ENCODE results near the gene VPS51. TPM values are rescaled to one million over a fixed set of nuclear protein-coding genes. Genes with fewer than 3 reads are reported as not detected.

The VPS51 gene
- polyA plus RNA-seq (2013, experiment 1 of 2) = 65.5 TPM
- polyA plus RNA-seq (2013, experiment 2 of 2) = 55.0 TPM

DNA sequence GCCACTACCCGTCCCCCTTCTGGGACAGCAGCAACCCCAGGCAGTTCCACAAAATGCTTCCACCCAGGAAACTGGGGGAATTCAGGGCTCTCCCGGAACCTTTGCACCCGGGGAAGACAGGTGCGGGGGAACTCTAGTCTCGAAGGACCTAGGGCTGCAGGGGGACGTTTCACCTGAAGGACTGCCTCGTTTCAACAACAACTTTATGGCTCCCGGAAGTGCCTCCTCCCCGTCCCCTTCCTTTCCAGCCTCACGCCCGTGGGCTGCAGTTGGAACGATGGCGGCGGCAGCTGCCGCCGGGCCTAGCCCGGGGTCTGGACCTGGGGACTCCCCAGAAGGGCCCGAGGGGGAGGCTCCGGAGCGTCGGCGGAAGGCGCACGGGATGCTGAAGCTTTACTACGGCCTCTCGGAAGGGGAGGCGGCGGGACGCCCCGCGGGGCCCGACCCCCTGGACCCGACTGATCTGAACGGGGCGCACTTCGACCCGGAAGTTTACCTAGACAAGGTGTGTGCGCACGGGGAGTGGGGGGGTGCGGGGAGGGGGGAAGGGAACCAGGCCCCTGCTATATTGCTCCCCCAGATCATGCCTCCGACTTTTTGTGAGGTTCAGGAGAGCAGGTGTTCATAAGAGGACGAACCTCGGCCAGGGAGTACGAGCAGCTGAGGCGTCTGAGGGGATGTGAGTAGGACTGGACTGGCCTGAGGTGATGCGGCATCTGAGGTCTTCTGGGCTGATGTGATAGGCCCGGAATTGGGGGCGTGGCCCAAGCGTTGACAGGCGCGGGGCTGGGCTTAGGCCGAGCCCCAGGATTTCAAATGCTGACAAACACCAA is at the start of gene VPS51:
TSS of gene VPS51 (plus strand) at position 241 of the 833 bp plus-strand sequence. CDS start at position 278, 37 bp downstream.
- H3K4me3 ChIP-seq (ENCODE audit: low read length) = peak within 1 kb of the TSS; percentile 93
- no peaks in the 10 kb centered on the region for H3K27me3 ChIP-seq (ENCODE audit: insufficient read depth, low read length)
- peaks cover 3% of the 10 kb centered on the region; the same call in 1 of the 2 replicates for H3K4me1 ChIP-seq (ENCODE audit: insufficient read depth, low read length)
- H3K27ac ChIP-seq (ENCODE audit: low read depth, low read length) = peak within 1 kb of the TSS; percentile 79
- no peaks in the 10 kb centered on the region for H3K9me3 ChIP-seq (ENCODE audit: insufficient read depth, low read depth, low read length)
- H3K9ac ChIP-seq (ENCODE audit: low read depth, low read length) = peak within 1 kb of the TSS; percentile 88
- 1% methylated on average over 52 of the region's 52 CpGs for WGBS
- H3K36me3 ChIP-seq (ENCODE audit: insufficient read depth, low read length) = peaks cover 13% of the 10 kb centered on the region

DNA sequence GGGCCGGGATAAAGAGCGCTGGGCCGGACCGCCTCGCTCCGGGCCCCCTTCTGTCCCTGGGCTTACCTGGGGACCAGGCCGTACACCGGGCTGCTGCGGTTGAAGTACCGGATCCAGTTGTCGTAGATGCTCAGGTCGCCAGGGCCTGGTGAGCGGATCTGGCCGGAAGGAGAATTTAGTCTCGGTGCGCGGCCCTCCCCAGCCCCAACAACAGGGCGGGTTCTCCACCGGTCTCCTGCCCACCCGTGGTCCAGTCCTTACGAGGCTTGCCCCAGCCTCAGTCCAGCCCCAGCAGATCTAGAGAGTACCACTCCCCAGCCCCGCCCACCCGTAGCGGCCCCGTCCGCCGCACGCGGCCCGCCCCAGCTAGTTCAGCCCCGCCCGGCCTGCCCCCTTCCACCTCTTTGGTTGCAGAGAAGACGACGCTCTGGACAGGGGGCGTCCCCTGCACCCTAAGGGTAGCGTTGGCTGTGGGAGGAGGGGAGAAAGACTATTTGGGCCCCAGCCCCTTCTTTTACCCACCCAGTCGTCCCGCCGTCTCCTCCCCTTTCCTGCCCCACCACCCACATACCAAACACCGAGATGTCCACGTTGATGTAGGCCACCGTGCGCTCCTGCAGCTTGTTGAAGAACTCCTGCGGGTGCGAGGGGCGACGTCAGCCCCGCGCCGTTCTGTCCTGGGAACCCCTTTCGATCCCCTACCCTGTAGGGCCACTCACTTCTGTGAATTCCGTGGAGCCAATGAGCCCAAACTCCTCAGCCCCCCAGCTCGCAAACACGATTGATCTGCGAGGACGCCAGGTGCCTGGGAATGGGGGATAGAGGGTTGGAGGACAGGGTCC is 48.2 kb upstream of the VPS51 start:
- WGBS = 77% methylated on average over 41 of the region's 56 CpGs
- no peak overlapping the region for H3K27ac ChIP-seq (ENCODE audit: low read depth, low read length)
- H3K9me3 ChIP-seq (ENCODE audit: insufficient read depth, low read depth, low read length) = no peaks in the 10 kb centered on the region
- no peaks in the 10 kb centered on the region for H3K27me3 ChIP-seq (ENCODE audit: insufficient read depth, low read length)
- peaks cover 33% of the 10 kb centered on the region for H3K36me3 ChIP-seq (ENCODE audit: insufficient read depth, low read length)
- no peaks in the 10 kb centered on the region for H3K4me1 ChIP-seq (ENCODE audit: insufficient read depth, low read length)
- H3K4me3 ChIP-seq (ENCODE audit: low read length) = 0 out of 2 replicates have a peak overlapping the region, but pooled peaks have one; percentile 10
- H3K9ac ChIP-seq (ENCODE audit: low read depth, low read length) = no peak overlapping the region

DNA sequence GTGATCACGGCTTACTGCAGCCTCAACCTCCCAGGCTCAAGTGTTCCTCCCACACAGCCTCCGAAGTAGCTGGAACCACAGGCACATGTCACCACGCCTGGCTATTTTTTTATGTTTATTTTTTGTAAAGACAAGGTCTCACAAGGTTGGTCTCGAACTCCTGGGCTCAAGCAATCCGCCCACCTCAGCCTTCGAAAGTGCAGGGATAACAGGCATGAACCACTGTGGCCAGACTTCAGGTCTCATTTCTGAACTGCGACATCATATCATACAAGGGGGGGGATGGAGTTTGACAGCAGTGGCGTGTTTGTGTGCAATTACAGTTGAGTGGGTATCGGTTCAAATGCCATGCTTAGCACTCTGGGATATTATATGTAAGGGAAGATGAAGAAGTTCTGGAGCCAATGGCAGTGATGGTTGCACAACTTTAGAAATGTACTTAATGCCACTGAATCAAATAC is 44.6 kb upstream of the VPS51 start:
- 95% methylated on average over 9 of the region's 9 CpGs for WGBS
- 0 out of 2 replicates have a peak, but pooled peaks cover 2% of the 10 kb centered on the region for H3K36me3 ChIP-seq (ENCODE audit: insufficient read depth, low read length)
- H3K4me1 ChIP-seq (ENCODE audit: insufficient read depth, low read length) = no peaks in the 10 kb centered on the region
- no peaks in the 10 kb centered on the region for H3K9me3 ChIP-seq (ENCODE audit: insufficient read depth, low read depth, low read length)
- H3K27me3 ChIP-seq (ENCODE audit: insufficient read depth, low read length) = no peaks in the 10 kb centered on the region
- no peak overlapping the region for H3K4me3 ChIP-seq (ENCODE audit: low read length)
- no peak overlapping the region for H3K27ac ChIP-seq (ENCODE audit: low read depth, low read length)
- H3K9ac ChIP-seq (ENCODE audit: low read depth, low read length) = no peak overlapping the region

DNA sequence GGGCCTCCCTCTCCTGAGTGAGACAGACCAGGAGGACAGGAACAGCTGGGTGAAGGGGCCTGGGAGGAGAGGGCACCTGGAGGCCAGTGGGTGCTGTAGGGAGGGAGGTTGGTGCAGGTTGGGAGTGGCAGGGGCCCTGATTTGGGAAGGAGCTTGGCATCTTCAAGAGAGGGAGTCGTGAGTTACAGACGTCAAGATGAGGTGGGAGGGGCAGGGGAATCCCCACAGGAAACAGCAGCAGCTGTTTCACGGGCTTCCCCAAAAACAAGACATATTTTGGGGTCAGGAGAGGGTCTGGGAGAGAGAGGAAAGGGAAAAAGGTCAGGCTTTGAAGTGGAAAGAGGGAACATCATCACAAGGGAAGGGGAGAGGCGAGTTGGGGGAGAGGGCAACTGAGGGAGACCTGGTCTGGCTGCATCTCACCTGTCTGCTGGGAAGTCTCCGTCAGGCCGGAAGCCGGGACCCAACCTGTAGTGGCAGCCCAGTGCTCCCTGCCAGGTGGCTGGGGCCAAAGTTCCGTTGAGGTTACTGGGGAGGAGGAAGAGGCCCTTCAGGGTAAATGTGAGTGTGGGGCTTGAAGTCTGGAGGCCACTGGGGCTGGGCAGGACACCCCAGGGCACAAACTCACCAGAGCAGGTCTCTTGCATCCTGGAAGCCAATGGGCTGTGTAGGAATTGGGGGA is 42.0 kb upstream of the VPS51 start:
- H3K27ac ChIP-seq (ENCODE audit: low read depth, low read length) = no peak overlapping the region
- H3K36me3 ChIP-seq (ENCODE audit: insufficient read depth, low read length) = no peaks in the 10 kb centered on the region
- no peak overlapping the region for H3K4me3 ChIP-seq (ENCODE audit: low read length)
- no peaks in the 10 kb centered on the region for H3K4me1 ChIP-seq (ENCODE audit: insufficient read depth, low read length)
- no peaks in the 10 kb centered on the region for H3K27me3 ChIP-seq (ENCODE audit: insufficient read depth, low read length)
- 69% methylated on average over 8 of the region's 8 CpGs for WGBS
- no peaks in the 10 kb centered on the region for H3K9me3 ChIP-seq (ENCODE audit: insufficient read depth, low read depth, low read length)
- no peak overlapping the region for H3K9ac ChIP-seq (ENCODE audit: low read depth, low read length)

DNA sequence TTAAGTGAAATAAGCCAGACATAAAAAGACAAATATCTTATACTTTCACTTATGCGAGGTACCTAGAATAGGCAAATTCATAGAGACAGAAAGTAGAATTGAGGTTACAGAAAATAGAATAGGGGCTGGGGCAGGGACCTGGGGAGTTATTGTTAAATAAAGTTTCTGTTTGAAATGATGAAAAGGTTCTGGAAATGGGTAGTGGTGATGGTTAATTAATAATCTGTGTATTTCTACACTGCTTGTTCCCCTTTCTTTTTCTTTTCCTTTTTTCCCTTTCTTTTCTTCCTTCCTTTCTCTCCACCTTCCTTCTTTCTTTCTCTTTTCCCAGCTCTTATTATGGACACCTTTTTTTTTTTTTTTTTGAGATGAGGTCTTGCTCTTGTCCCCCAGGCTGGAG is 40.5 kb upstream of the VPS51 start:
- no peaks in the 10 kb centered on the region for H3K9me3 ChIP-seq (ENCODE audit: insufficient read depth, low read depth, low read length)
- WGBS = 91% methylated on average over 1 of the region's 1 CpG
- no peak overlapping the region for H3K27ac ChIP-seq (ENCODE audit: low read depth, low read length)
- no peak overlapping the region for H3K9ac ChIP-seq (ENCODE audit: low read depth, low read length)
- no peaks in the 10 kb centered on the region for H3K36me3 ChIP-seq (ENCODE audit: insufficient read depth, low read length)
- no peak overlapping the region for H3K4me3 ChIP-seq (ENCODE audit: low read length)
- no peaks in the 10 kb centered on the region for H3K4me1 ChIP-seq (ENCODE audit: insufficient read depth, low read length)
- no peaks in the 10 kb centered on the region for H3K27me3 ChIP-seq (ENCODE audit: insufficient read depth, low read length)

DNA sequence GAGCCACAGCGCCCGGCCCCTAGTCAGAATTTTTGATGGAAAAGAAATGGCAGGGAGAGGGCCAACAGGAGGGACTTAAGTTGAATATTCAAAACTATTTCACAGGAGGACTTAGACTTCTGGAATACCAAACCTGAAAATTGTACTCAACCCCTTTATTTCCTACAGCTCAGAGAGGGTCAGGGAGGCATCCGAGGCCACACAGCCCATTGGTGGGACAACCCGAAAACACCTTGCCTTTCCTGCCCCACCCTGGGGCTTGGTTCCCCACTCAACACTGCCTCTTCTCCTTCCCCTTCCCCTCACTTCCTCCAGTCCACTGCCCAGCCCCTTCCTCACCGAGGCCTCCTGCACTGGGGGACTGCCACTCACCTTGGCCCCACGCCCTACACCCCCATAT is 39.0 kb upstream of the VPS51 start:
- Histone ChIP-seq H3K9ac (ENCODE audit: low read depth, low read length) (no peak overlapping the region), H3K27me3 (ENCODE audit: insufficient read depth, low read length) (no peaks in the 10 kb centered on the region), H3K9me3 (ENCODE audit: insufficient read depth, low read depth, low read length) (no peaks in the 10 kb centered on the region), H3K36me3 (ENCODE audit: insufficient read depth, low read length) (no peaks in the 10 kb centered on the region), H3K27ac (ENCODE audit: low read depth, low read length) (no peak overlapping the region), H3K4me1 (ENCODE audit: insufficient read depth, low read length) (no peaks in the 10 kb centered on the region), H3K4me3 (ENCODE audit: low read length) (no peak overlapping the region)
- 89% methylated on average over 6 of the region's 6 CpGs for WGBS

DNA sequence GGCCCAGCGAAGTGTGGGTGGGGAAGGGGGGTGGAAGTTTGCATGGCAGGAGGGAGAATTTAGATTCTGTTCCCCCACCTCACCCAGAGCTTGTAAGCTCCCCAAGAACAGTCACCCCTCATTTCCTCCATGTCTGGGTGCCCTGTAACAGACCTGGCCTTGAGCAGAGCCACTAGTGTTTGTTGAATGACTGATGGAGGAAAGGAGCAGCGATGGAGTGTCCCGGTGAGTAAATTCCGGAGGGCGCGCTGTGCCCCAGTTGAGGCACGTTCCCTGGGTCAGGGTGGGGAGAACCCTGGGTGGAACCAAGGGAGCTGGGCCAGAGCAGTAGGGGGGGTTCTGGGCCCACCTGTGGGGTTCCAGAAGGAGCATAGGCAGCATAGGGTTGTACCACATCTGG is 38.5 kb upstream of the VPS51 start:
- H3K9me3 ChIP-seq (ENCODE audit: insufficient read depth, low read depth, low read length) = no peaks in the 10 kb centered on the region
- no peak overlapping the region for H3K9ac ChIP-seq (ENCODE audit: low read depth, low read length)
- no peak overlapping the region for H3K27ac ChIP-seq (ENCODE audit: low read depth, low read length)
- H3K4me1 ChIP-seq (ENCODE audit: insufficient read depth, low read length) = no peaks in the 10 kb centered on the region
- H3K4me3 ChIP-seq (ENCODE audit: low read length) = no peak overlapping the region
- no peaks in the 10 kb centered on the region for H3K27me3 ChIP-seq (ENCODE audit: insufficient read depth, low read length)
- 96% methylated on average over 7 of the region's 7 CpGs for WGBS
- H3K36me3 ChIP-seq (ENCODE audit: insufficient read depth, low read length) = no peaks in the 10 kb centered on the region

DNA sequence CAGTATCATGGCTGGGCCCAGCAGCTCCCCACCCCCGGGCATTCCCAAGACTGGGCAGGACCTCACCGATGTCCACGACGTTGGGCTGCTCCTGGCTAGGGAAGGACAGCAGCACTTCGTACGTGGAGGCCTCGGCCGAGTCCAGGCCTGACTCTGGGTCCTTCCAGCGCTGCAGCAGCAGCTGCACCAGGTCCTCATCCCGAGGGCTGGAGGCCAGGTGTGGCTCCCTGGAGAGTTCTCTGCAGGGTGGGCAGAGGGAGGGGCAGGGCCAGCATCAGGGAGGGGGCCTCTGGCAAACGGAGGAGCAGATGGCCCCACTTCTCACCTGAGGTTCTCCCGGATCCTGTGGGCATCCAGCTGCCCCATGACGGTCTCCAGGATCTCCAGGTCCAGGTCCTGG is 38.0 kb upstream of the VPS51 start:
- H3K36me3 ChIP-seq (ENCODE audit: insufficient read depth, low read length) = no peaks in the 10 kb centered on the region
- WGBS = 83% methylated on average over 13 of the region's 13 CpGs
- no peaks in the 10 kb centered on the region for H3K27me3 ChIP-seq (ENCODE audit: insufficient read depth, low read length)
- no peaks in the 10 kb centered on the region for H3K9me3 ChIP-seq (ENCODE audit: insufficient read depth, low read depth, low read length)
- no peak overlapping the region for H3K9ac ChIP-seq (ENCODE audit: low read depth, low read length)
- H3K27ac ChIP-seq (ENCODE audit: low read depth, low read length) = no peak overlapping the region
- H3K4me1 ChIP-seq (ENCODE audit: insufficient read depth, low read length) = no peaks in the 10 kb centered on the region
- H3K4me3 ChIP-seq (ENCODE audit: low read length) = no peak overlapping the region

DNA sequence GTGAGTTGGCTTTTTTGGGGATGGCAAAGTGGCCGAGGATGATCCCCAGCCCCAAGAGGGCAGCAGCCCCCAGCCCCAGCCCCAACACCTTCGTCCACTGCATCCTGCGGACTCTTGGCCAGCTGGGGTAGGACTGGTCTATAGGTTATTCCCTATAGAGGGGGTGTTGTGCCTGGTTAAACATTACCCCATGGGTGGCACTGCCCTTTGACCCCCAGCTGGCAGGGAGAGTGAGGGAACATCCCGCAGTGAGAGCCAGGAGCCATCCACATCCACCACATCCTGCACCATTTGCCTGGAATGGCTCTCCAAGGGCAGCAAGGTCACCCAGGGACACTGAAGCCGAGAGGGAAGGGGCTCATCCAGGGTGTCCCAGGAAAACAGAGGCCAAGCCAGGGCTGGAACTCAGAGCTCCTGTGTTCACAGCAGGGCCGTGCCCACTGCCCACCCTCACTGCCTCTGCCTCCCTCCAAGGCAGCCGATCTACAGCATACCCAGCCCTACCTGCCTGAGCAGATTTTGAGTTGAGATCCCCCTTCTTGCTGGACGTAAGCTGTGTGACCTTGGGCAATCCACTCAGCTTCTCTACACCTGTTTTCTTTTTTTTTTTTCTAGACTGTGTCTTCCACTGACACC is 37.5 kb upstream of the VPS51 start, which contains the start of gene NAALADL1:
TSS of gene NAALADL1 (minus strand) at position 135 of the 636 bp plus-strand sequence. CDS start at position 103, 32 bp downstream.
- Histone ChIP-seq H3K4me1 (ENCODE audit: insufficient read depth, low read length) (no peaks in the 10 kb centered on the region), H3K9ac (ENCODE audit: low read depth, low read length) (no peak within 1 kb of the TSS), H3K4me3 (ENCODE audit: low read length) (no peak within 1 kb of the TSS), H3K36me3 (ENCODE audit: insufficient read depth, low read length) (no peaks in the 10 kb centered on the region), H3K27me3 (ENCODE audit: insufficient read depth, low read length) (no peaks in the 10 kb centered on the region), H3K9me3 (ENCODE audit: insufficient read depth, low read depth, low read length) (no peaks in the 10 kb centered on the region), H3K27ac (ENCODE audit: low read depth, low read length) (no peak within 1 kb of the TSS)
- 89% methylated on average over 8 of the region's 8 CpGs for WGBS

DNA sequence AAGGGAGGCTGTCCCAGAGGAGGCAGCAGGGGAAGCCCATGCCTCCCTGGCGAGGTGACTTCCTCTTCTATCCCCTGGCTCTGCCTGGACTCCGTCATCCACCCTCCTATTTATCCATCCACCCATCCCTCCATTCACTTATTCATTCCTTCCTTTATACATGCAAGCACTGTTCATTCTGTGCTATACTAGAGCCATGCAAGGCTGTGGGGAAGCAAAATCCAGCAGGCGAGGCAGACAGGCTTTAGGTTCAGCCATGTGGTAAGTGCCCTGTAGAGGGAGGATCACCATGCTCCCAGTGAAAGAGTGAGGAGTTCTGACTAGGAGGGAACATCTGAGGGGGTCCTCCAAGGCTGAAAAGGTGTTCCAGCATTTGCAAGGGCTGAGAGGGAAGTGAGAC is 36.5 kb upstream of the VPS51 start:
- no peaks in the 10 kb centered on the region for H3K4me1 ChIP-seq (ENCODE audit: insufficient read depth, low read length)
- WGBS = 80% methylated on average over 3 of the region's 3 CpGs
- no peak overlapping the region for H3K4me3 ChIP-seq (ENCODE audit: low read length)
- no peaks in the 10 kb centered on the region for H3K27me3 ChIP-seq (ENCODE audit: insufficient read depth, low read length)
- H3K27ac ChIP-seq (ENCODE audit: low read depth, low read length) = no peak overlapping the region
- H3K9ac ChIP-seq (ENCODE audit: low read depth, low read length) = no peak overlapping the region
- no peaks in the 10 kb centered on the region for H3K9me3 ChIP-seq (ENCODE audit: insufficient read depth, low read depth, low read length)
- H3K36me3 ChIP-seq (ENCODE audit: insufficient read depth, low read length) = no peaks in the 10 kb centered on the region
